ENCODE measurements around the gene RCAN2. TPM values are rescaled to one million over a fixed set of nuclear protein-coding genes. Genes with fewer than 3 reads are reported as not detected.

The RCAN2 gene
- total and polyA plus RNA-seq, 9 of the 15 experiments (the other 6 are each of a cell fraction or from before 2014, with no cell fraction given), result 0.04 TPM; not detected in 8

GRCh38 chr6:46291275-46291633 lies 200.0 kb downstream of the RCAN2 start:
- no peaks in the 10 kb centered on the region for H3K4me1 ChIP-seq (replicated peaks in 1 of 2; ENCODE audit: control insufficient read depth in 2 of 2, insufficient read depth in 2 of 2, low read length in 2 of 2)
- H3K27me3 ChIP-seq (ENCODE audit: control insufficient read depth in 2 of 2, insufficient read depth in 2 of 2, low read length in 2 of 2), result no peaks in the 10 kb centered on the region; a peak in 1 of 5 replicates
- H2AFZ ChIP-seq (ENCODE audit: low read depth, low read length), result no peak overlapping the region
- 0% methylated on average over 2 of the region's 2 CpGs for WGBS (ENCODE audit: insufficient coverage, low coverage, missing lambda C conversion rate)
- in situ Hi-C loops (cut with MboI) (no loop called here), intact Hi-C loops (cut with micrococcal nuclease) (no loop called here)
- FAIRE-seq (no peak), ATAC-seq (no peak), DNase-seq (ENCODE audit: extremely low read depth in 1 of 4, low spot score in 3 of 4) (no peak)
- no peak overlapping the region for H3K9ac ChIP-seq (ENCODE audit: insufficient read depth in 1 of 2, low read depth in 2 of 2, low read length in 2 of 2)
- H3K79me2 ChIP-seq (ENCODE audit: control insufficient read depth, insufficient read depth, low read length), result no peaks in the 10 kb centered on the region
- H3K9me3 ChIP-seq (replicated peaks; ENCODE audit: control insufficient read depth, insufficient read depth, low read depth, low read length), result no peaks in the 10 kb centered on the region
- no peak overlapping the region for H3K27ac ChIP-seq (ENCODE audit: extremely low read depth, low read depth, low read length)
- no peak overlapping the region for H3K4me3 ChIP-seq
- H3K4me2 ChIP-seq (ENCODE audit: insufficient read depth, low read length), result no peak overlapping the region
- H4K20me1 ChIP-seq (replicated peaks; ENCODE audit: control insufficient read depth, insufficient read depth, low read length), result 0 out of 2 replicates have a peak, but pooled peaks cover 3% of the 10 kb centered on the region
- H3K36me3 ChIP-seq (ENCODE audit: control insufficient read depth, insufficient read depth, low read length), result no peaks in the 10 kb centered on the region
- no peaks in the 10 kb centered on the region for H3K9me1 ChIP-seq (ENCODE audit: control insufficient read depth, insufficient read depth, low read length)
- TF ChIP-seq MTF1 (CRISPR knock-in tag; IDR thresholded peaks at IDR 0.05; ENCODE audit: borderline replicate concordance) (no peak), POLR2H (tag; IDR thresholded peaks at IDR 0.05; ENCODE audit: low read depth) (no peak), PPARD (CRISPR knock-in tag; IDR thresholded peaks at IDR 0.05) (no peak), MBD1 (CRISPR knock-in tag; IDR thresholded peaks at IDR 0.05) (no peak), FOXJ3 (CRISPR knock-in tag; IDR thresholded peaks at IDR 0.05) (no peak), MAFG (tag; conservative IDR thresholded peaks at IDR 0.05) (no peak), KLF1 (tag; IDR thresholded peaks at IDR 0.05) (no peak), JUNB (CRISPR knock-in tag; conservative IDR thresholded peaks at IDR 0.05) (no peak), ZNF282 (CRISPR knock-in tag; IDR thresholded peaks at IDR 0.05) (no peak), ZFP1 (CRISPR knock-in tag; IDR thresholded peaks at IDR 0.05) (no peak), SMARCA4 (IDR thresholded peaks at IDR 0.05) (no peak), ZNF696 (CRISPR knock-in tag; conservative IDR thresholded peaks at IDR 0.05) (no peak), ZNF354B (CRISPR knock-in tag; IDR thresholded peaks at IDR 0.05) (no peak), ZHX1 (conservative IDR thresholded peaks at IDR 0.05; ENCODE audit: low read length) (no peak), MTA3 (IDR thresholded peaks at IDR 0.05; ENCODE audit: borderline replicate concordance) (no peak)
- POLR2A ChIA-PET, result interaction anchor here (0.6 kb wide), 2 partner anchors 106 to 486 kb away, joined by 3 read pairs; no protein-coding TSS in a partner anchor
- BruUV-seq (replicated peaks), result no TSS peak
- CTCF ChIA-PET (ENCODE audit: low intra/inter-chr PET ratio), result no interaction called here

Data from K562 (cell line).